H1 (cell line): ENCODE data around the gene ACACB. TPM values are rescaled to one million over a fixed set of nuclear protein-coding genes. Genes with fewer than 3 reads are reported as not detected.
A peak's percentile ranks its signal among the peaks of the same experiment; 100 is the strongest.

Experiments used
- CTCF ChIA-PET: fragments of 300-600 bp; sonication (Branson Sonifier 250); formaldehyde crosslinking; loops from one replicate; lab custom pipeline; 2021; ENCODE audit not compliant: partially characterized antibody; lab: Charles Lee
- POLR2A ChIA-PET: fragments of 300-600 bp; sonication (Branson Sonifier 250); formaldehyde crosslinking; loops from one replicate; lab custom pipeline; 2021; ENCODE audit warnings: inconsistent platforms; ENCODE audit not compliant: partially characterized antibody; lab: Charles Lee
- DNase-seq, 2 experiments: peaks; one replicate each; pipeline versions ENCODE4 v3.0.0 to v3.0.0-alpha.2; 2010 to 2022; ENCODE audit warnings: low spot score in 2 of 2, low read depth in 1 of 2, mixed read lengths in 1 of 2
- FAIRE-seq: peaks from 2 replicates; lab custom pipeline; 2011; peaks lifted over from hg19 to GRCh38; lab: Jason Lieb, UNC
- H2AFZ ChIP-seq: 2 replicates; pipeline ENCODE4 v1.8.1; 2012; ENCODE audit warnings: low read length, inconsistent platforms
- H2AK5ac ChIP-seq: 2 replicates; pipeline ENCODE4 v1.6.1; 2013; ENCODE audit warnings: low read depth, low read length
- H2BK120ac ChIP-seq: replicated peaks from 2 replicates; pipeline ENCODE3; 2013; ENCODE audit warnings: low read depth, low read length, inconsistent platforms
- H2BK12ac ChIP-seq: 2 replicates; pipeline ENCODE4 v1.6.1; 2013; ENCODE audit warnings: low read depth, low read length
- H2BK15ac ChIP-seq: 2 replicates; pipeline ENCODE4 v1.6.1; 2013; ENCODE audit warnings: low read length
- H2BK20ac ChIP-seq: 2 replicates; pipeline ENCODE4 v1.6.1; 2013; ENCODE audit warnings: low read length
- H2BK5ac ChIP-seq: 2 replicates; pipeline ENCODE4 v1.6.1; 2013; ENCODE audit warnings: low read depth, low read length
- H3K14ac ChIP-seq: 2 replicates; pipeline ENCODE4 v1.6.1; 2013; ENCODE audit warnings: inconsistent platforms; ENCODE audit not compliant: insufficient read length
- H3K18ac ChIP-seq: 2 replicates; pipeline ENCODE4 v1.6.1; 2013; ENCODE audit warnings: low read length; ENCODE audit errors: extremely low read depth
- H3K23ac ChIP-seq: 2 replicates; pipeline ENCODE4 v1.6.1; 2013; ENCODE audit warnings: inconsistent platforms; ENCODE audit not compliant: insufficient read length
- H3K23me2 ChIP-seq: 2 replicates; pipeline ENCODE4 v1.6.1; 2013; ENCODE audit warnings: low read depth, low read length
- H3K27ac ChIP-seq: 2 replicates; pipeline ENCODE4 v1.6.1; 2011; ENCODE audit warnings: low read depth, low read length, inconsistent platforms
- H3K27me3 ChIP-seq, 4 experiments: replicated peaks in 1 of 4; 1 replicate in 1 of 4; 2 replicates in 3 of 4; pipeline versions ENCODE4 v1.6.1 to v1.8.1; 2011 to 2013; ENCODE audit warnings: low read length in 3 of 4, mild to moderate bottlenecking in 3 of 4, inconsistent platforms in 2 of 4, mixed read lengths in 2 of 4, moderate library complexity in 1 of 4; ENCODE audit not compliant: control insufficient read depth in 3 of 4, insufficient read depth in 3 of 4; ENCODE audit errors: extremely low read depth in 1 of 4
- H3K36me3 ChIP-seq, 4 experiments: 2 replicates each; pipeline versions ENCODE4 v1.6.1 to v1.8.1; 2011 to 2013; ENCODE audit warnings: mild to moderate bottlenecking in 4 of 4, low read length in 3 of 4, moderate library complexity in 2 of 4, control low read depth in 1 of 4, inconsistent platforms in 1 of 4; ENCODE audit not compliant: insufficient read depth in 4 of 4, control insufficient read depth in 2 of 4
- H3K4ac ChIP-seq: replicated peaks from 2 replicates; pipeline ENCODE3; 2013; ENCODE audit warnings: low read length, low read depth, mixed read lengths, inconsistent platforms; ENCODE audit not compliant: insufficient read length
- H3K4me1 ChIP-seq, 4 experiments: replicated peaks in 1 of 4; 1 replicate in 1 of 4; 2 replicates in 3 of 4; pipeline versions ENCODE4 v1.6.1 to v1.8.1; 2011 to 2013; ENCODE audit warnings: low read length in 3 of 4, inconsistent platforms in 2 of 4, mixed read lengths in 1 of 4; ENCODE audit not compliant: insufficient read depth in 4 of 4, control insufficient read depth in 3 of 4
- H3K4me2 ChIP-seq, 2 experiments: 2 replicates each; pipeline versions ENCODE4 v1.6.1 to v1.8.1; 2011 to 2013; ENCODE audit warnings: low read depth in 2 of 2, low read length in 2 of 2, control low read depth in 1 of 2, inconsistent platforms in 1 of 2, mild to moderate bottlenecking in 1 of 2; ENCODE audit not compliant: insufficient read depth in 1 of 2
- H3K4me3 ChIP-seq, 4 experiments: fragments of 200-600, 300-600 bp in 1 of 4; sonication (generic), shearing (Covaris generic), sonication (Bioruptor Twin) in 1 of 4; 2 replicates each; pipeline versions ENCODE4 v1.5.1 to v1.8.1; 2011 to 2016; ENCODE audit warnings: low read length in 4 of 4, low read depth in 3 of 4, control low read depth in 2 of 4, inconsistent platforms in 2 of 4, mild to moderate bottlenecking in 2 of 4, mixed read lengths in 1 of 4, moderate library complexity in 1 of 4; ENCODE audit not compliant: insufficient read depth in 2 of 4; ENCODE audit errors: extremely low read depth in 1 of 4
- H3K56ac ChIP-seq: replicated peaks from 2 replicates; pipeline ENCODE3; 2013; ENCODE audit warnings: low read depth, mild to moderate bottlenecking, mixed read lengths, low read length, inconsistent platforms; ENCODE audit not compliant: insufficient read length
- H3K79me1 ChIP-seq: 2 replicates; pipeline ENCODE4 v1.6.1; 2013; ENCODE audit warnings: low read depth, low read length, control low read depth
- H3K79me2 ChIP-seq, 2 experiments: 2 replicates each; pipeline versions ENCODE4 v1.6.1 to v1.8.1; 2012 to 2013; ENCODE audit warnings: low read length in 2 of 2, mild to moderate bottlenecking in 2 of 2, inconsistent platforms in 1 of 2; ENCODE audit not compliant: insufficient read depth in 2 of 2, control insufficient read depth in 1 of 2
- H3K9ac ChIP-seq, 4 experiments: replicated peaks in 1 of 4; 1 replicate in 1 of 4; 2 replicates in 3 of 4; pipeline versions ENCODE4 v1.6.1 to v1.8.1; 2011 to 2013; ENCODE audit warnings: low read depth in 3 of 4, low read length in 3 of 4, control low read depth in 2 of 4, mild to moderate bottlenecking in 2 of 4, moderate library complexity in 2 of 4, inconsistent platforms in 1 of 4; ENCODE audit errors: extremely low read depth in 1 of 4
- H3K9me3 ChIP-seq, 2 experiments: 2 replicates each; pipeline versions ENCODE4 v1.6.1 to v1.8.1; 2012 to 2013; ENCODE audit warnings: mild to moderate bottlenecking in 2 of 2, moderate library complexity in 2 of 2, control low read depth in 1 of 2, inconsistent platforms in 1 of 2, low read depth in 1 of 2, low read length in 1 of 2, mixed read lengths in 1 of 2; ENCODE audit not compliant: insufficient read depth in 2 of 2
- H4K20me1 ChIP-seq, 2 experiments: replicated peaks in 1 of 2; 2 replicates each; pipeline versions ENCODE3 to v1.8.1; 2011 to 2013; ENCODE audit warnings: inconsistent platforms in 2 of 2, low read length in 2 of 2, mild to moderate bottlenecking in 1 of 2; ENCODE audit not compliant: insufficient read depth in 2 of 2, control insufficient read depth in 1 of 2
- H4K5ac ChIP-seq: 2 replicates; pipeline ENCODE4 v1.6.1; 2013; ENCODE audit warnings: low read length, low read depth, mixed read lengths, inconsistent platforms; ENCODE audit not compliant: insufficient read length
- H4K8ac ChIP-seq: 2 replicates; pipeline ENCODE4 v1.8.0; 2013; ENCODE audit warnings: mild to moderate bottlenecking, moderate library complexity, low read length, inconsistent platforms; ENCODE audit not compliant: insufficient read depth; ENCODE audit errors: extremely low read depth
- H4K91ac ChIP-seq: replicated peaks from 2 replicates; pipeline ENCODE3; 2013; ENCODE audit warnings: low read length, mixed read lengths, inconsistent platforms; ENCODE audit not compliant: insufficient read length
- BRCA1 ChIP-seq: IDR thresholded peaks from 2 replicates; pipeline ENCODE4 v1.6.1; 2012; ENCODE audit warnings: low read depth, low read length, improper control_type of control experiment
- WGBS, 2 experiments: shearing (Covaris generic) in 1 of 2; methylation state at CpG; one replicate each; pipeline versions ENCODE4 v1.1.6 to v1.1.7; 2013 to 2015; ENCODE audit warnings: low lambda C conversion rate in 2 of 2, mixed read lengths in 2 of 2, inconsistent platforms in 1 of 2, low coverage in 1 of 2, missing lambda C conversion rate in 1 of 2; ENCODE audit not compliant: insufficient replicate concordance in 2 of 2, insufficient coverage in 1 of 2, insufficient read length in 1 of 2; ENCODE audit errors: extremely low coverage in 1 of 2, missing lambda C conversion rate in 1 of 2; 5-methylcytosine and 5-hydroxymethylcytosine counted together
- polyA plus RNA-seq, 7 experiments: library from polyadenylated mRNA; depleted of rRNA in 3 of 7; stranded (reverse) in 5 of 7; unstranded in 2 of 7; fragments of >200 nt in 5 of 7; fragments of 200-250 nt in 2 of 7; gene quantifications; 1 replicate in 5 of 7; 2 replicates in 1 of 7; 4 replicates in 1 of 7; pipeline versions ENCODE4 v1.2.1 to v1.2.3, GENCODE V29; 2011 to 2013; ENCODE audit warnings: missing spikeins in 2 of 7, mixed read lengths in 2 of 7
- total RNA-seq: library from RNA; stranded (reverse); fragmentation: NEBNext Ultra II Directional; extraction: Animal tissue kit (Norgen Biotek cat#: 25700); gene quantifications from 2 replicates; pipeline ENCODE4 v1.2.1, GENCODE V29; 2021
- TF ChIP-seq, protein P1 (sequence below), 3 experiments: IDR thresholded peaks; 1 replicate in 2 of 3; 2 replicates in 1 of 3; pipeline versions ENCODE4 v1.5.1 to v1.6.1; 2011; ENCODE audit warnings: low read length in 3 of 3, mild to moderate bottlenecking in 3 of 3, inconsistent platforms in 2 of 3, low read depth in 1 of 3, moderate library complexity in 1 of 3; ENCODE audit not compliant: insufficient read depth in 1 of 3; ENCODE audit errors: control extremely low read depth in 1 of 3

The ACACB gene
- total and polyA plus RNA-seq, 2 of the 8 experiments (the other 6 are each of a cell fraction or from before 2014, with no cell fraction given), result 5.8 to 15.3 TPM

- Histone ChIP-seq H2AFZ (no peak overlapping the region), H4K8ac (no peak overlapping the region), H3K18ac (no peak overlapping the region), H2BK12ac (no peak overlapping the region), H3K4me1 (peaks cover 0 to 6% (median 3%) of the 10 kb centered on the region in 4 experiments; a peak in 4 of 7 replicates), H2BK15ac (0 out of 2 replicates have a peak overlapping the region, but pooled peaks have one; percentile 13), H2BK20ac (no peak overlapping the region), H3K36me3 (no peaks in the 10 kb centered on the region), H3K79me1 (no peaks in the 10 kb centered on the region; the same call in 1 of the 2 replicates), H3K9me3 (no peaks in the 10 kb centered on the region), H3K9ac (no peak overlapping the region), H3K4me2 (no peak overlapping the region; a peak in 1 of 4 replicates), H3K27me3 (no peaks in the 10 kb centered on the region), H3K4ac (no peak overlapping the region), H3K23me2 (no peaks in the 10 kb centered on the region), H3K4me3 (no peak overlapping the region), H4K20me1 (no peaks in the 10 kb centered on the region), H4K91ac (no peak overlapping the region), H2BK5ac (no peak overlapping the region; the same call in 1 of the 2 replicates), H3K56ac (no peak overlapping the region), H3K23ac (no peak overlapping the region), H3K27ac (no peak overlapping the region), H2AK5ac (no peak overlapping the region), H4K5ac (no peak overlapping the region), H3K14ac (no peak overlapping the region), H3K79me2 (no peaks in the 10 kb centered on the region), H2BK120ac (no peak overlapping the region)
- POLR2A ChIA-PET, result interaction anchor here (0.7 to 1.4 kb wide), 3 partner anchors 10 to 18 kb away, joined by 3 to 4 read pairs (median 3); no protein-coding TSS in a partner anchor
- DNase-seq (no peak), FAIRE-seq (no peak)
- CTCF ChIA-PET, result interaction anchor here (0.6 to 6.9 kb wide), 9 partner anchors 9 to 116 kb away, joined by 3 to 43 read pairs (median 3); partner anchors contain the start of gene MYO1H
- TF ChIP-seq BRCA1, result no peak
- TF ChIP-seq, protein P1, sequence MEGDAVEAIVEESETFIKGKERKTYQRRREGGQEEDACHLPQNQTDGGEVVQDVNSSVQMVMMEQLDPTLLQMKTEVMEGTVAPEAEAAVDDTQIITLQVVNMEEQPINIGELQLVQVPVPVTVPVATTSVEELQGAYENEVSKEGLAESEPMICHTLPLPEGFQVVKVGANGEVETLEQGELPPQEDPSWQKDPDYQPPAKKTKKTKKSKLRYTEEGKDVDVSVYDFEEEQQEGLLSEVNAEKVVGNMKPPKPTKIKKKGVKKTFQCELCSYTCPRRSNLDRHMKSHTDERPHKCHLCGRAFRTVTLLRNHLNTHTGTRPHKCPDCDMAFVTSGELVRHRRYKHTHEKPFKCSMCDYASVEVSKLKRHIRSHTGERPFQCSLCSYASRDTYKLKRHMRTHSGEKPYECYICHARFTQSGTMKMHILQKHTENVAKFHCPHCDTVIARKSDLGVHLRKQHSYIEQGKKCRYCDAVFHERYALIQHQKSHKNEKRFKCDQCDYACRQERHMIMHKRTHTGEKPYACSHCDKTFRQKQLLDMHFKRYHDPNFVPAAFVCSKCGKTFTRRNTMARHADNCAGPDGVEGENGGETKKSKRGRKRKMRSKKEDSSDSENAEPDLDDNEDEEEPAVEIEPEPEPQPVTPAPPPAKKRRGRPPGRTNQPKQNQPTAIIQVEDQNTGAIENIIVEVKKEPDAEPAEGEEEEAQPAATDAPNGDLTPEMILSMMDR (IDR thresholded peaks at IDR 0.05; ENCODE audit: control extremely low read depth in 1 of 3, insufficient read depth in 1 of 3, low read depth in 1 of 3, low read length in 3 of 3), result peak in 2 of 3 experiments; percentile 11 to 18; a peak in 1 of 4 replicates
- 86% methylated on average over 15 of the region's 15 CpGs; no CpG with 5 or more reads in 1 of the 2 experiments for WGBS, 2 experiments
Observed at GRCh38 chr12:109277899-109278762, 161.7 kb downstream of the ACACB start.
